ENCODE results near the gene CPSF2. TPM values are rescaled to one million over a fixed set of nuclear protein-coding genes. Genes with fewer than 3 reads are reported as not detected.

The CPSF2 gene
- total and polyA plus RNA-seq, 4 experiments from 2014 or later: 24.0 to 71.9 (median 54.1) TPM

DNA sequence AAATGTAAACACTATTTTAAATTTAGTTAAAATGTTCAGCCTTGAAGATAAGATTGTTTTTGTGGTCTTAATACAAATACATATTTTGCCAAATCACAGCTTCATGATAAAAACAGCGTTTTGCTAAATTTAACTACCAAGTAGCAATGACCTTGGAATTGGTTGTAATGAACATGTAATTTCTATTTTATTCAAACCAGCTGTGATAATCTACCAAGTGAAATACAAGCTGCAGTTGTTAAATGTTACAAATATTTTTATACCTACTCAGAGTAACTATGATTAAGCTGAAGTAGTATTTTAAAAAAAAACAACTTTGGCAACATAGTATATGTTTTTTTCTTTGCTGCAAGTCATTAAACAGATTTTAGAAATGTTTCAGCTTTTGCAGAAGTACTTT is 96.2 kb downstream of the CPSF2 start:
- H3K4me1 Mint-ChIP-seq: no peaks in the 10 kb centered on the region
- no peaks in the 10 kb centered on the region for H3K27me3 ChIP-seq (ENCODE audit: insufficient read depth, low read length)
- CTCF ChIA-PET (ENCODE audit: partially characterized antibody): interaction anchor here (0.7 to 1.1 kb wide), 3 partner anchors 15 to 242 kb away, joined by 3 to 4 read pairs (median 3); no protein-coding TSS in a partner anchor
- H3K9me3 Mint-ChIP-seq: peaks cover 0 to 8% (median 4%) of the 10 kb centered on the region in 8 donors
- H3K27ac Mint-ChIP-seq: no peak overlapping the region
- H3K27ac ChIP-seq (ENCODE audit: low read depth, low read length): no peak overlapping the region
- intact Hi-C loops (cut with micrococcal nuclease): no loop called here
- no peak for DNase-seq
- H3K9me3 ChIP-seq (ENCODE audit: control insufficient read depth in 1 of 2, low read length in 2 of 2): no peaks in the 10 kb centered on the region
- peaks cover 12% of the 10 kb centered on the region in 2 donors for H3K27me3 Mint-ChIP-seq
- H3K4me3 Mint-ChIP-seq: no peak overlapping the region
- POLR2A ChIA-PET (ENCODE audit: partially characterized antibody): no interaction called here
- H3K36me3 Mint-ChIP-seq: no peaks in the 10 kb centered on the region
- no peak overlapping the region for H3K4me3 ChIP-seq (ENCODE audit: low read length in 2 of 2)
- no peaks in the 10 kb centered on the region for H3K36me3 ChIP-seq (ENCODE audit: insufficient read depth, low read length)
- no peaks in the 10 kb centered on the region for H3K4me1 ChIP-seq (ENCODE audit: insufficient read depth, low read length)

Other genes starting within 250 kb of the CPSF2 start
- gene FBLN5, start 174.3 kb upstream of the CPSF2 start, total RNA-seq: 1 to 10 TPM; 7.9 to 8.0 TPM
- gene FBLN5, start 174.3 kb upstream of the CPSF2 start, polyA plus RNA-seq: 10 to 100 TPM; 23.7 TPM
- gene TRIP11, start 81.9 kb upstream of the CPSF2 start, total RNA-seq: 10 to 100 TPM; 68.0 to 68.7 TPM
- 10 to 100 TPM; 24.6 to 77.2 TPM for gene TRIP11, start 81.9 kb upstream of the CPSF2 start, polyA plus RNA-seq
- gene ATXN3, start 15.4 kb upstream of the CPSF2 start, total RNA-seq: 10 to 100 TPM; 48.9 to 52.4 TPM
- gene ATXN3, start 15.4 kb upstream of the CPSF2 start, polyA plus RNA-seq: 10 to 100 TPM; 12.1 to 19.9 TPM
- 10 to 100 TPM; 94.6 to 96.0 TPM for gene NDUFB1, start 263 bp upstream of the CPSF2 start, total RNA-seq
- gene NDUFB1, start 263 bp upstream of the CPSF2 start, polyA plus RNA-seq: 100 to 1,000 TPM; 292 to 310 TPM
- gene SLC24A4, start 201.2 kb downstream of the CPSF2 start, total RNA-seq: not detected
- gene SLC24A4, start 201.2 kb downstream of the CPSF2 start, polyA plus RNA-seq: not detected